Small intestine (tissue), 7 donors: ENCODE results near the gene EGR4. TPM values are rescaled to one million over a fixed set of nuclear protein-coding genes. Genes with fewer than 3 reads are reported as not detected.

Experiments used
- DNase-seq, 2 donors: peaks; one replicate each; pipeline versions ENCODE4 v3.0.0 to v3.0.0-alpha.2; 2013
- FAIRE-seq: peaks from 2 replicates; lab custom pipeline; 2012; peaks lifted over from hg19 to GRCh38; lab: Jason Lieb, UNC
- H3K27ac ChIP-seq, 3 donors: one replicate each; pipeline ENCODE4 v1.5.1; 2013; ENCODE audit warnings: low read length in 2 of 3, mild to moderate bottlenecking in 2 of 3, control low read depth in 1 of 3, inconsistent platforms in 1 of 3, low read depth in 1 of 3, moderate library complexity in 1 of 3
- H3K27me3 ChIP-seq, 3 donors: one replicate each; pipeline ENCODE4 v1.6.1; 2013; ENCODE audit warnings: low read length in 3 of 3, inconsistent platforms in 1 of 3; ENCODE audit not compliant: control insufficient read depth in 3 of 3, insufficient read depth in 3 of 3
- H3K36me3 ChIP-seq, 3 donors: one replicate each; pipeline ENCODE4 v1.6.1; 2013; ENCODE audit warnings: low read length in 3 of 3, inconsistent platforms in 1 of 3, low read depth in 1 of 3, mild to moderate bottlenecking in 1 of 3, moderate library complexity in 1 of 3; ENCODE audit not compliant: control insufficient read depth in 3 of 3, insufficient read depth in 2 of 3
- H3K4me1 ChIP-seq, 3 donors: one replicate each; pipeline ENCODE4 v1.6.1; 2013; ENCODE audit warnings: low read length in 2 of 3, inconsistent platforms in 1 of 3, low read depth in 1 of 3, mild to moderate bottlenecking in 1 of 3, moderate library complexity in 1 of 3; ENCODE audit not compliant: control insufficient read depth in 3 of 3, insufficient read depth in 2 of 3
- H3K4me3 ChIP-seq, 3 donors: one replicate each; pipeline ENCODE4 v1.5.1; 2013; ENCODE audit warnings: low read length in 3 of 3, control low read depth in 1 of 3, inconsistent platforms in 1 of 3, low read depth in 1 of 3, mild to moderate bottlenecking in 1 of 3, moderate library complexity in 1 of 3
- H3K9me3 ChIP-seq, 2 donors: one replicate each; pipeline ENCODE4 v1.6.1; 2013; ENCODE audit warnings: low read depth in 1 of 2, low read length in 1 of 2; ENCODE audit not compliant: control insufficient read depth in 2 of 2, insufficient read depth in 1 of 2
- WGBS, 3 donors: extraction: QIAGEN DNeasy Blood & Tissue Kit; methylation state at CpG; one replicate each; pipeline ENCODE4 v1.1.7; 2013; 5-methylcytosine and 5-hydroxymethylcytosine counted together
- polyA plus RNA-seq, 4 donors: library from polyadenylated mRNA; stranded (reverse) in 3 of 4; unstranded in 1 of 4; fragments of 200-250 nt in 3 of 4; fragments of 120-200 nt in 1 of 4; gene quantifications; one replicate each; pipeline versions ENCODE4 v1.2.1 to v1.2.3, GENCODE V29; 2013
- donor health status: healthy with polysubstance abuse.
- donor health status: control.
- donor health status: control.
- donor health status: Bipolar disorder and iron deficiency.
- donor health status: healthy.

The EGR4 gene
- polyA plus RNA-seq, 4 donors = 0.01 to 0.04 TPM; not detected in 2

DNA sequence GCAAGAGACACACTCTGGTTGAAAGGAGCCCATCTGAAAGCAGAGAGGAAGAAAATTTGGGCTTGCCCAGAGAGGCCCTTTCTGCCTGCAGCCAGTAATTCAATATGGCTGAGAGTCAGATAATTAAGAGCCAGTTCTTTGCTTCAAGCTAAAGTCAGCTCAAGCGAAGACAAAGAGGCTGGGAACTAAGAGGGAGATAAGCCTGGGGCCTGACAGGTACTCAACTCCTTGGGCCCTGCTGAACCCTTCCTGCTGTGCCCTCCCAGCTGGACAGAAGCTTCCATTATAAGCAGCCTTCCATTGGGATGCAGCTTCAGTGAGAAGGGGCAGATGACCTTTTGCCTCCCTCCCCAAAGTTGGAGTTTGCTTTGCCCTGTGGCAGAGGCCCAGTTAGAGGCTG, 21.1 kb downstream of the EGR4 start:
- Histone ChIP-seq H3K27me3 (peaks cover 0 to 21% (median 0%) of the 10 kb centered on the region in 3 donors), H3K4me3 (no peak overlapping the region), H3K4me1 (peaks cover 0 to 4% (median 0%) of the 10 kb centered on the region in 3 donors), H3K27ac (no peak overlapping the region), H3K36me3 (no peaks in the 10 kb centered on the region), H3K9me3 (no peaks in the 10 kb centered on the region)
- WGBS, 3 donors = 78 to 95% (median 94%) methylated on average over 1 of the region's 1 CpG
- FAIRE-seq = no peak
- DNase-seq = no peak

- peaks cover 0 to 4% (median 0%) of the 10 kb centered on the region in 3 donors for H3K4me1 ChIP-seq
- DNase-seq (no peak), FAIRE-seq (no peak)
- H3K27ac ChIP-seq = no peak overlapping the region
- peaks cover 0 to 21% (median 0%) of the 10 kb centered on the region in 3 donors for H3K27me3 ChIP-seq
- H3K9me3 ChIP-seq = no peaks in the 10 kb centered on the region
- H3K4me3 ChIP-seq = peak overlapping the region in 1 of 3 donors; percentile 59
- no peaks in the 10 kb centered on the region for H3K36me3 ChIP-seq
- 11 to 23% (median 20%) methylated on average over 22 of the region's 22 CpGs for WGBS, 3 donors
Measured at GRCh38 chr2:73269686-73270465, 23.5 kb downstream of the EGR4 start.

- peaks cover 0 to 21% (median 0%) of the 10 kb centered on the region in 3 donors for H3K27me3 ChIP-seq
- no peaks in the 10 kb centered on the region for H3K9me3 ChIP-seq
- WGBS, 3 donors = 3 to 22% (median 15%) methylated on average over 94 to 113 of the region's 113 CpGs
- no peaks in the 10 kb centered on the region for H3K36me3 ChIP-seq
- peak; percentile 80 to 82 for DNase-seq
- FAIRE-seq = no peak
- peaks cover 0 to 4% (median 0%) of the 10 kb centered on the region in 3 donors for H3K4me1 ChIP-seq
- H3K27ac ChIP-seq = no peak overlapping the region
- peak overlapping the region in 1 of 3 donors; percentile 59 for H3K4me3 ChIP-seq
Measured at GRCh38 chr2:73268830-73269685, 24.3 kb downstream of the EGR4 start.

GRCh38 chr2:73268366-73268829, 24.9 kb downstream of the EGR4 start:
- 30 to 44% (median 42%) methylated on average over 14 of the region's 14 CpGs for WGBS, 3 donors
- peak overlapping the region in 1 of 3 donors; percentile 59 for H3K4me3 ChIP-seq
- FAIRE-seq = no peak
- peaks cover 0 to 1% (median 0%) of the 10 kb centered on the region in 3 donors for H3K36me3 ChIP-seq
- H3K27ac ChIP-seq = no peak overlapping the region
- no peaks in the 10 kb centered on the region for H3K9me3 ChIP-seq
- no peak for DNase-seq
- peaks cover 0 to 4% (median 0%) of the 10 kb centered on the region in 3 donors for H3K4me1 ChIP-seq
- H3K27me3 ChIP-seq = peaks cover 0 to 21% (median 0%) of the 10 kb centered on the region in 3 donors

DNA sequence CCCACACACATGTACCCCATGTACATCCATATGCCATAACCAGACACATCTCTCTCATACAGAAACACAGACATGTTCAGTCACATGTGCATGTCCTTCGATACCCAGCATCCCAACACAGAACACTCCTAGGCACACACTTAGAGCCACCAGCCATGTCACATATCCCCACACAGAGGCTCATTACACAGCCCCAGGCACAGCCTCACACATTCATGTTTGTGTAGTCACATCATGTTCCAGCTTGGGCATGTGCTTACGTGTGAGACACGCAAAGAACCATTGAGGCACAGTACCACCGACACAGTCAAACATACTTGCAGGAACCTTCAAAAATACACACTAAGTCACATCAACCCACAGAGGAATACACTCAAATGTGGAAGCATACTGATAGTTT, 26.3 kb downstream of the EGR4 start:
- peaks cover 0 to 6% (median 0%) of the 10 kb centered on the region in 3 donors for H3K36me3 ChIP-seq
- peaks cover 0 to 21% (median 0%) of the 10 kb centered on the region in 3 donors for H3K27me3 ChIP-seq
- 95 to 99% (median 96%) methylated on average over 4 of the region's 4 CpGs for WGBS, 3 donors
- no peak overlapping the region for H3K4me3 ChIP-seq
- H3K9me3 ChIP-seq = no peaks in the 10 kb centered on the region
- H3K4me1 ChIP-seq = peaks cover 0 to 4% (median 0%) of the 10 kb centered on the region in 3 donors
- no peak overlapping the region for H3K27ac ChIP-seq
- FAIRE-seq (no peak), DNase-seq (no peak)

DNA sequence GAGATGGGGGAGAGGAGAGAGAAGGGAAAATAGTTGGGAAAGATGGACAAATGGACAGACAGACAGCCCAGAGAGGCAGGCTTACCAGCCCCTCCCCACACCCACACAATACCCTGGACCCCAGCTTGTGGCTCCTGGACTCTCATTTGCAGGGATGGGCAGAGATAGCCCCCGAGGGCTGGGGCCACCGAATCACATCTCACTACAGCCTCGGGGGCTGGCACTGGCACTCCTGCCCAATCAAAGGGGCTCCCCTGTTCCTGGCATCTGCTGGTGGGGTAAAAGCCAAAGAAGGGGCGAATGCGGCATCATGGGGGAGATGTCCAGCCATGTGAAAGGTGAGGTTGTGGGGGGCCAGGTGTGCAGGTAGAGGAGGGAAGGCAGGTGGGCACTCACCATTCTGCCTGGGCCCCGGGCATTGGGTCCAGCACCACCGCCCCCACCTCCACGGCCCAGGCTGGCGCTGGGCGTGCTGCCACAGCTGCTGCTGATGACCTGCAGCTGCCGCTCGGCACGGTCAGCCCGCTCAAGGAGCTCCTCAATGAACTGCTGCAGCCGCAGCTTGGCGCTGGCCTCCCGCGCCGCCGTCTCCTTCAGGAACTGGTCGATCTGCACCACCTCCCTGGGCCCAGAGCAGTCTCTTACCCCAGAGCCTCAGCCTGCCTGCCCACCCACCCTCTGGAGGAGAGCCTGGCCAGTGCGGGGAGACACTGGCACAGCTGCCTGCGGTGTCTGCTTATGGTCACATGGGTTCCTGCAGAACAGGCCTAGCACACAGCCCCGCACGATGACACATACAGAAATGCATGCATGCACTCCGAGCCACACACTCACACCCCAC, 27.1 kb downstream of the EGR4 start:
- WGBS, 3 donors = 91 to 95% (median 94%) methylated on average over 21 to 26 of the region's 26 CpGs
- no peak overlapping the region for H3K27ac ChIP-seq
- peaks cover 0 to 6% (median 0%) of the 10 kb centered on the region in 3 donors for H3K36me3 ChIP-seq
- no peak for FAIRE-seq
- H3K27me3 ChIP-seq = peaks cover 0 to 19% (median 0%) of the 10 kb centered on the region in 3 donors
- DNase-seq = no peak
- no peaks in the 10 kb centered on the region for H3K9me3 ChIP-seq
- peaks cover 0 to 4% (median 0%) of the 10 kb centered on the region in 3 donors for H3K4me1 ChIP-seq
- H3K4me3 ChIP-seq = no peak overlapping the region

GRCh38 chr2:73265298-73266060, 27.9 kb downstream of the EGR4 start:
- Histone ChIP-seq H3K36me3 (peaks cover 0 to 6% (median 0%) of the 10 kb centered on the region in 3 donors), H3K27ac (no peak overlapping the region), H3K4me1 (peaks cover 0 to 4% (median 0%) of the 10 kb centered on the region in 3 donors), H3K27me3 (peaks cover 0 to 19% (median 0%) of the 10 kb centered on the region in 3 donors), H3K4me3 (no peak overlapping the region), H3K9me3 (no peaks in the 10 kb centered on the region)
- WGBS, 3 donors = 93 to 96% (median 96%) methylated on average over 25 to 28 of the region's 28 CpGs
- no peak for FAIRE-seq
- DNase-seq = no peak
